ENCODE data around the gene GNE. TPM values are rescaled to one million over a fixed set of nuclear protein-coding genes. Genes with fewer than 3 reads are reported as not detected.

Gene GNE
- total and polyA plus RNA-seq, 9 of the 15 experiments (the other 6 are each of a cell fraction or from before 2014, with no cell fraction given) = 5.1 to 18.6 (median 12.0) TPM

GRCh38 chr9:36190388-36191289 lies 67.6 kb downstream of the GNE start, which contains the start of gene CLTA (continued):
- no peak for TF ChIP-seq ARID4B (CRISPR knock-in tag; IDR thresholded peaks at IDR 0.05)
- no peak for TF ChIP-seq DACH1 (IDR thresholded peaks at IDR 0.05; ENCODE audit: partially characterized antibody)
- no peak for TF ChIP-seq ZNF212 (CRISPR knock-in tag; IDR thresholded peaks at IDR 0.05)
- TF ChIP-seq POLR2G (IDR thresholded peaks at IDR 0.05; ENCODE audit: low read depth, low read length) = peak; percentile 97
- peak; percentile 52 to 63; a peak in 2 of 4 replicates for TF ChIP-seq SIN3A (IDR thresholded peaks at IDR 0.05; ENCODE audit: borderline replicate concordance in 2 of 2, control insufficient read depth in 1 of 2, low read depth in 2 of 2, low read length in 2 of 2)
- TF ChIP-seq TAF9B (IDR thresholded peaks at IDR 0.05; ENCODE audit: partially characterized antibody) = peak; percentile 59
- TF ChIP-seq HMBOX1 (IDR thresholded peaks at IDR 0.05) = no peak
- peak; percentile 85 for TF ChIP-seq POLR2H (tag; IDR thresholded peaks at IDR 0.05; ENCODE audit: low read depth)
- peak; percentile 87 for TF ChIP-seq BHLHE40 (IDR thresholded peaks at IDR 0.05; ENCODE audit: low read length)
- TF ChIP-seq DEAF1 (CRISPR knock-in tag; IDR thresholded peaks at IDR 0.05) = no peak
- TF ChIP-seq NR2C2 (CRISPR knock-in tag; IDR thresholded peaks at IDR 0.05) = no peak
- 0 out of 2 replicates have a peak, but pooled peaks have one; percentile 46 for TF ChIP-seq NR2C2 (tag; IDR thresholded peaks at IDR 0.05)
- TF ChIP-seq ZNF551 (CRISPR knock-in tag; IDR thresholded peaks at IDR 0.05) = no peak
- TF ChIP-seq LCOR (CRISPR knock-in tag; IDR thresholded peaks at IDR 0.05) = peak; percentile 73
- no peak for TF ChIP-seq ZNF584 (CRISPR knock-in tag; IDR thresholded peaks at IDR 0.05; ENCODE audit: low read depth)
- TF ChIP-seq USF1 (CRISPR knock-in tag; IDR thresholded peaks at IDR 0.05) = peak; percentile 83
- peak; percentile 72 to 75 for TF ChIP-seq MAZ (CRISPR knock-in tag; conservative IDR thresholded peaks at IDR 0.05 in 1 of 2, IDR thresholded peaks at IDR 0.05 in 1 of 2)
- no peak for TF ChIP-seq SMARCE1 (IDR thresholded peaks at IDR 0.05)
- no peak for TF ChIP-seq PHB2 (IDR thresholded peaks at IDR 0.05; ENCODE audit: low read depth)
- TF ChIP-seq THRAP3 (IDR thresholded peaks at IDR 0.05; ENCODE audit: borderline replicate concordance) = no peak

All from K562 (cell line).